Activated T-cell treated with anti-CD3 and anti-CD28 coated beads, Interleukin-2, amount 50 U/mL, for 24 hours (primary cell): ENCODE data around the gene NKTR.
"Not testable (repeated sequence)": the region's sequence is repeated elsewhere in the genome, so short reads cannot be mapped to it uniquely, and the experiment has no call there.

Experiments
- DNase-seq: peaks from one replicate; pipeline ENCODE4 v3.0.0-alpha.2; 2020
- H3K27ac Mint-ChIP-seq: 2 replicates; pipeline ENCODE4 v1.8.0; 2020; ENCODE audit warnings: mild to moderate bottlenecking, mixed read lengths
- H3K27me3 Mint-ChIP-seq: 2 replicates; pipeline ENCODE4 v1.8.0; 2020; ENCODE audit warnings: mixed read lengths
- H3K36me3 Mint-ChIP-seq: 2 replicates; pipeline ENCODE4 v1.8.0; 2020; ENCODE audit warnings: low read depth, mixed read lengths
- H3K4me1 Mint-ChIP-seq: 2 replicates; pipeline ENCODE4 v1.8.0; 2020; ENCODE audit warnings: low read depth, mixed read lengths
- H3K4me3 Mint-ChIP-seq: 2 replicates; pipeline ENCODE4 v1.8.0; 2020; ENCODE audit warnings: mild to moderate bottlenecking, moderate library complexity, mixed read lengths
- H3K9me3 Mint-ChIP-seq: 2 replicates; pipeline ENCODE4 v1.8.0; 2020; ENCODE audit warnings: mixed read lengths

Gene NKTR

DNA sequence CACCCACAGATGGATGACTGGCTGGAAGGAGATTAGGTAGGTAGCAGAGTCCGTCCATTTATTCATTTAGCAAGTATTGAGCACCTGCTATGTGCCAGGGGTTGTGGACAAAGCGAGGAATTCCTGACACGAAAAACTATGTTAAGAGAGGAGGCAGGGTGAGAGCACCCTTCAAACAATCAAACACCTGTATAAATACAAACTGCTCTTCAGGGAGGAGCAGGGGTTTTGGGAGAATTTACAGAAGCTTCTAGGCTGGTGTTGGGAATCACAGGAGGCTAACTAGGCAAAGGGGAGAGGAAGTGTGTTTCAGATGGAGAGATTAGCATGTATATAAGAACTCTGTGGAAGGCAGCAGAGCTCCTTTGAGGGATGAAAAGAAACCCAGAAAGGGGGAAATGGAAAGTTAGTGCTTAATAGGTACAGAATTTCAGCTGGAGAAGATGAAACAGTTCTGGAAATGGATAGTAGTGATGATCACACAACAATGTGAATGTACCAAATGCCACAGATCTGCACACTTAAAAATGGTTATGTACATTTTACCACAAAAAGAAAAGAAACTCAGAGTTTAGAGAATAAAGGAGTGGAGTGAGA is 17.9 kb upstream of the NKTR start:
- Mint-ChIP-seq H3K9me3 (no peaks in the 10 kb centered on the region), H3K4me3 (peak overlapping the region; percentile 86), H3K27me3 (no peaks in the 10 kb centered on the region), H3K27ac (peak overlapping the region; percentile 97), H3K4me1 (peaks cover 39% of the 10 kb centered on the region), H3K36me3 (peaks cover 31% of the 10 kb centered on the region)
- DNase-seq: no peak

DNA sequence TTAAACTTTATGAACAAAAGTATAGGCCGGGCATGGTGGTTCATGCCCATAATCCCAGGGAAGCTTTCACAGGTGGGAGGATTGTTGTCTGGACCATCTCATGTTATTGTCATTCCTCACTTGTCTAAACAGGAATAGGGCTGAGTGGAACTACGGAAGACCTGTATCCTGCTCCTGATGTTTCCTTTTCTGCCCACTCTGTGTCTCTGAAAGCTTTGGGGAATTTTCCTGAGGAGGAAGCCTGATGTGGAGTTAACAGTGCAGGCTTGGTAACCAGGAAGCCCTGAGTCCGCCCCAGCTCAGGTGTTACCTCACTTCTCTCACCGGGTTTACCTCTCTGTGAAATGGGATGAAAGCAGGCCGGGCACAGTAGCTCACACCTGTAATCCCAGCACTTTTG is 11.9 kb upstream of the NKTR start:
- Mint-ChIP-seq H3K9me3 (no peaks in the 10 kb centered on the region), H3K27ac (no peak overlapping the region), H3K27me3 (no peaks in the 10 kb centered on the region), H3K36me3 (peaks cover 29% of the 10 kb centered on the region), H3K4me3 (no peak overlapping the region), H3K4me1 (peaks cover 30% of the 10 kb centered on the region)
- DNase-seq: no peak

DNA sequence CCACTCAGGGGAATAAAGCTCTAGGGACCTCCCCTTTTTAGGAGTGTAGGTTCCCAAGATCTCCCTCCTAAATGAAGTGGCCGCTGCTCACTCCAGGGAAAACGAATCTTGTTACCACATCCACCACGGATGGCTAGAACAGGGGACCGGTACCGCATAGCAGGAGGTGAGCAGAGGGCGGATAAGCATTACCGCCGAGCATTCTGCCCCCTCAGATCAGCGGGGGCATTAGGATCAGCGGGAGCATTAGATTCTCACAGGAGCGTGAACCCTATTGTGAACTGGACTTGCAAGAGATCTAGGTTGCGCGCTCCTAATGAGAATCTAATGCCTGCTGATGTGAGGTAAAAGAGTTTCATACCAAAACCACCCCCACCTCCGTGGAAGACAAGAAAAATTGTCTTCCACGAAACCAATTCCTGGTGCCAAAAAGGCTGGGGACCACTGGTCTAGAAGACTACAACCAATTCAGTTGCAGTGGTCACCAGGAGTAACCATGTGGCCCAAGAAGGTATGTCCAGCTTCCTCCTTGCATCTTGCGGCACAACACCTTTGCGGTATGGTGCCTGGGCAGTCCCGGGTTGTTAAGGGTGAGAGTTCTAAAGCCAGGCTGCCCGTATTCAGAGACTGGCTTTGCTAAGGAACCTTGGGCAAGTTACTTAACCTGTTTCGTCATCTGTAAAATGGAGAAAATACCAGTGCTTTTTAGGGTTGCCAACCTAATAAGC is 10.9 kb upstream of the NKTR start:
- Mint-ChIP-seq H3K4me1 (peaks cover 38% of the 10 kb centered on the region), H3K4me3 (peak overlapping the region; percentile 90), H3K27me3 (no peaks in the 10 kb centered on the region), H3K36me3 (peaks cover 39% of the 10 kb centered on the region), H3K9me3 (no peaks in the 10 kb centered on the region), H3K27ac (no peak overlapping the region)
- DNase-seq: no peak

DNA sequence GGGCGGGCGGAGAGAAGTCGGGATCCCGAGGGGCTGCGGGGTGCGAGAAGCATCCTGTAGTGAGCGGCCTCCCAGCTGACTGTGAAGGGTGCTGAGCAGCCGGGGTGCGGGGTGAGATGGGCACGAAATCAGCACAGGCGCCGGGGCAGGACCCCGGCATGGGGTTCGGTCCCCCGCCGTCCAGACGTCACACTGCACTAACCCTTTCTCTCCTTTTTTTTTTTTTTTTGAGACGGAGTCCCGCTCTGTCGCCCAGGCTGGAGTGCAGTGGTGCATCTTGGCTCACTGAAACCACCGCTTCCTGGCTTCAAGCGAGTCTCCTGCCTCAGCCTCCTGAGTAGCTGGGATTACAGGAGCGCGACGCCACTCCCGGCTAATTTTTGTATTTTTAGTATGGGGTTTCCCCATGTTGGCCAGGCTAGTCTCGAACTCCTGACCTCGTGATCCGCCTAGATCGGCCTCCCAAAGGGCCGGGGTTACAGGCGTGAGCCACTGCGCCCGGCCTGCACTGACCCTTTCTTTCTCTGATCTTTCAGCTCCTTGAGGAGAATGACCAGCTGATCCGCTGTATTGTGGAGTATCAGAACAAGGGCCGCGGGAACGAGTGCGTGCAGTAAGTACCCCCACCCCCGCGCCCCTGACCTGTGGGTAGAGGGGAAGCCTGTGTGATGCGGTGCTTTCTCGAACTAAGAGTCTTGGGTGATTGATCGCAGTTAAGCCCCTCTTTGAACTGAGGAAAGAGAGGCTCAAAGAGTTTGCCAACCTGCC is 9.3 kb upstream of the NKTR start:
- no peaks in the 10 kb centered on the region for H3K9me3 Mint-ChIP-seq
- peak overlapping the region; percentile 98 for H3K27ac Mint-ChIP-seq
- DNase-seq: peak; percentile 46
- H3K27me3 Mint-ChIP-seq: no peaks in the 10 kb centered on the region
- peaks cover 54% of the 10 kb centered on the region for H3K36me3 Mint-ChIP-seq
- peak overlapping the region; percentile 90 for H3K4me3 Mint-ChIP-seq
- peaks cover 41% of the 10 kb centered on the region for H3K4me1 Mint-ChIP-seq

DNA sequence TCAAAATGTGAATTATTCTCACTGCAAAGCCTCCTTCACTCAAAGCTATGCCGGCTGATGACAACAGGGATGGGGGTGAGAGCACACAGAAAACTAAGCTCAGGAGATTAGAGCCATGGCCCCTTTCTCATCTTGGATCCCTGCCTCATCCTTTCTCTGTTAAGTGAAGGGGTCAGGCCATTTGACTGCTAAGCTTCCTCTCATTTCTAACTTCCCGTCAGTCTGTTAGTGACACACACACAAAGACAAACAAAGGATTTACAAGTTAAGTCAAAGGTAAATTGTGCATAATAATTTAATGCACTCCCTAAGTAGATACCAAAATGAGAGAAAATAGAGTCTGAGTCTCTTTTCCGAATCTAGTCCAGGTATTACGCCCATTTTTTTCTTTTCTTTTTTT is 8.7 kb upstream of the NKTR start:
- Mint-ChIP-seq H3K4me3 (peak overlapping the region; percentile 90), H3K9me3 (no peaks in the 10 kb centered on the region), H3K27me3 (no peaks in the 10 kb centered on the region), H3K27ac (peak overlapping the region; percentile 98), H3K4me1 (peaks cover 41% of the 10 kb centered on the region), H3K36me3 (peaks cover 61% of the 10 kb centered on the region)
- DNase-seq: no peak

DNA sequence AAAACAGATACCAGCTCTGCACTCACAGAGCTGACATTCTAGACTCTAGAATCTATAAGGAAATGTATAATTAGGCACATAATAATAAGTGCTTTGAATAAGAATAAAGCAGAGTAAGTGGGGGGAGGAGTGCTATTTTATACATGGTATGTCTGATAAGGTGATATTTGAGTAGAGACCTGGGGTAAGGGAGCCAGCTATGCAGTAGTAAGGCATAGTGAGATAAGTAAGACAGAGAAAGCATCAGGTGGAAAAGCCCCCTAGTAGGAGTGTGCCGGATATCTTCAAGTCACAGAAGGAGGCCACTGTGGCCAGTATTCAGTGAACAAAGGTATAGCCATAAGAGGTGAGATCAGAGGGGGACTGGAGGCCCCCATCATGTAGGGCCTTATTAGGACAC is 6.9 kb upstream of the NKTR start:
- peaks cover 73% of the 10 kb centered on the region for H3K36me3 Mint-ChIP-seq
- DNase-seq: no peak
- peak overlapping the region; percentile 27 for H3K27ac Mint-ChIP-seq
- H3K9me3 Mint-ChIP-seq: no peaks in the 10 kb centered on the region
- no peak overlapping the region for H3K4me3 Mint-ChIP-seq
- peaks cover 45% of the 10 kb centered on the region for H3K4me1 Mint-ChIP-seq
- H3K27me3 Mint-ChIP-seq: no peaks in the 10 kb centered on the region

DNA sequence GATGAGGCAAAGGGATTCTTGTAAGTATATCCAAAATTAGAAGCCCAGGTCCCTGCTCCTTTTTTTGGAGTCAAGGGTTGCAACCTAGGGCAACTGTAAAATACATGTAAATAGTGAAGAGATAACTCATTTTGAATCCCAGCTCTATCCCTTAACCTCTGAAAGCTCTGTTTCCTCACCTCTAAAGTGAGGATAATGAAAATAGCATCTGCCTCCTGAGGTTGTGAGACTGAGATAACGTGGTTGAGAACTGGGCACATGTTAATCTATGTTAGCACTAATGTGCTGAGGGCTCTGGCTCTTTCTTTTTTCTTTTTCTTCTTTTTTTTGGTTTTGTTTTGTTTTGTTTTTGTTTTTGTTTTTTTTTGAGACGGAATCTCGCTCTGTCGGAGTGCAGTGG is 4.8 kb upstream of the NKTR start:
- Mint-ChIP-seq H3K27ac (no peak overlapping the region), H3K4me3 (no peak overlapping the region), H3K4me1 (peaks cover 45% of the 10 kb centered on the region), H3K36me3 (peaks cover 76% of the 10 kb centered on the region), H3K9me3 (no peaks in the 10 kb centered on the region), H3K27me3 (no peaks in the 10 kb centered on the region)
- no peak for DNase-seq

DNA sequence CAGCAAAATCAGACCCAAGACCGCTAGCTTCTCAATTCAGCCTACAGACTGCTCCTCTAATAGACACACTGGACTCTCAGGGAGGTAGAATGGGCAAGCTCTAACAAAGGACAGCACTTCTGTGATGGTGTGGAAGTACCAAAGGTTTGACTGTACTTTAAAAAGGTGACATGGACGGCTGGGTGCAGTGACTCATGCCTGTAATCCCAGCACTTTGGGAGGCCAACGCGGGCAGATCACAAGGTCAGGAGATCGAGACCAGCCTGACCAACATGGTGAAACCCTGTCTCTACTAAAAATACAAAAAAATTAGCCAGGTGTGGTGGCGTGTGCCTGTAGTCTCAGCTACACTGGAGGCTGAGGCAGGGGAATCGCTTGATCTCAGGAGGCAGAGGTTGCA is 3.4 kb upstream of the NKTR start:
- not testable (repeated sequence) for H3K9me3 Mint-ChIP-seq, H3K27me3 Mint-ChIP-seq, DNase-seq, H3K4me3 Mint-ChIP-seq, H3K27ac Mint-ChIP-seq
- Mint-ChIP-seq H3K36me3 (peaks cover 73% of the 10 kb centered on the region), H3K4me1 (peaks cover 42% of the 10 kb centered on the region)

DNA sequence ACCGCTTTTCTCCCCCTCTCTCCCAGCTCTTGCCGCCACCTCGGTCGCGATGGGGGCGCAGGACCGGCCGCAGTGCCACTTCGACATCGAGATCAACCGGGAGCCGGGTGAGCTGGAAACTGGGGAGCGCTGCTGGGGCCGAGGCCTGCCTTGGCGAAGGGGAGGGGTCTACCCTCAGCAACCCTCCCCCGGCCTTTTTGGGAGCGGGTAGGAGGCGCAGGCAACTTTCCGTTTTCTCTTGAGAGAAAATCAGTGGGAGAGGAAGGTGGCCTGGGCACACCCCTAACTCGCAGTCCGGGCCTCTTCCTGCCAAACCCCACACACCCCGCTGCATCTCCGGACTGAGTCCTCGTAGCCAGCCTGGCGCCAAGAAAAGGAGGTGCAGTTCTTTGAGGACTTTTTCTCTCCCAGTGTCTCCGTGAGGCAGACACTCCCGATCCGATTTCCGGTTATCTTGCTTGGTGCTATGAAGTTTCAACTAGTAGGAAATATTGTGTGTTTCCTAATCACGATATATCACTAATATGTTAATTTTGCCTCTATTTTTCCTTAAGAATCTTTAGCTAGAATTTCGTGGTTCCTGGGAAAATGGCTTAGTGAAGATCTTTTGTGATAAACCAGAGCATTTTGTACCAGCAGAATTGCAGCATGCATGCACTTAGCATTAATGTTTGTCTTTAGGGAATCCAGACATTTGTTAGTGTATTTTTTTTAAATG is 631 bp downstream of the NKTR start:
- H3K4me1 Mint-ChIP-seq: peaks cover 47% of the 10 kb centered on the region
- H3K36me3 Mint-ChIP-seq: peaks cover 69% of the 10 kb centered on the region
- H3K4me3 Mint-ChIP-seq: peak overlapping the region; percentile 86
- peak overlapping the region; percentile 98 for H3K27ac Mint-ChIP-seq
- peaks cover 2% of the 10 kb centered on the region for H3K9me3 Mint-ChIP-seq
- no peaks in the 10 kb centered on the region for H3K27me3 Mint-ChIP-seq
- DNase-seq: no peak

DNA sequence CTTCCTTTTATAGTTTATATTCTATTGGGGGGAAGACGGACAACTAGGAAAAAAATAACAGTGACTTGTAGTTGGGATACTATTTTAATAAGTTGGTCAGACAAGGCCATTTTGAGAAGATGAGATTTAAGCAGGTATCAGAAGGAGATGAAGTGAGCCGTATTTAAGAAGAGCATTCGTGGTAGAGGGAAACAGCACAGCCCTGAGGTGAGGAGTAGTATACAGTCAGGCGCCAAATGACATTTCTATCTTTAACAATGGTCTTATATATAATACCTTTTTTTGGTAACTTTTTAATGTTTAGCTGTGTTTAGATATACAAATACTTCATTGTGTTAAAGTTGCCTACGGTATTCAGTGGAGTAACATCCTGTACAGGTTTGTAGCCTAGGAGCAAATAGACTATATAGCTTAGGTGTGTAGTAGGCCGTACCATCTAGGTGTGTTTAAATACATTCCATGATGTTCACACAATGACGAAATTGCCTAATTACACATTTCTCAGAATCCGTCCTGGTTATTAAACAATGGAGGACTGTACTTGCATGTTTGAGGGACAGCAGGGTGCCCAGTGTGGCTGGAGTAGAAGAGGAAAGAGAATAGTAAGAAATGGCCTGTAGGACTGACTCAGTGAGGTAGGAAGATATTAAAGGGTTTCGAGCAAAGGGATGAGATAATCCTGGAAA is 1.6 kb downstream of the NKTR start:
- H3K9me3 Mint-ChIP-seq: peaks cover 2% of the 10 kb centered on the region

DNA sequence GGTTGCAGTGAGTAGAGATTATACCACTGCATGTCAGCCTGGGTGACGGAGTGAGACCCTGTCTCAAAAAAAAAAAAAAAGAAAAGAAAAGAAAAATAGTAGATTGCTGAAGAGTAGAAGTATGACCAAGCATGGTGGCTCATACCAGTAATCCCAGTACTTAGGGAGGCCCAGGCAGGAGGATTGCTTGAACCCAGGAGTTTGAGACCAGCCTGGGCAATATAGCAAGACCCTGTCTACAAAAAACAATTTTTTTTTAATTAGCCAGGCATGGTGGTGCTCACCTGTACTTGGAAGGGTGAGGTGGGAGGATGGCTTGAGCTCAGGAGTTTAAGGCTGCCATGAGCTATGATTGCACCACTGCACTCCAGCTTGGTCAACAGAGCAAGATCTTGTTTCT is 2.5 kb downstream of the NKTR start:
- no peak for DNase-seq
- Mint-ChIP-seq H3K4me1 (peaks cover 58% of the 10 kb centered on the region), H3K9me3 (peaks cover 2% of the 10 kb centered on the region), H3K36me3 (peaks cover 64% of the 10 kb centered on the region), H3K27ac (no peak overlapping the region), H3K4me3 (no peak overlapping the region), H3K27me3 (no peaks in the 10 kb centered on the region)

More for the DNA sequence above, 1.6 kb downstream of the NKTR start:
- no peaks in the 10 kb centered on the region for H3K27me3 Mint-ChIP-seq
- peaks cover 52% of the 10 kb centered on the region for H3K4me1 Mint-ChIP-seq
- peak overlapping the region; percentile 86 for H3K4me3 Mint-ChIP-seq
- no peak for DNase-seq
- H3K27ac Mint-ChIP-seq: peak overlapping the region; percentile 98
- peaks cover 65% of the 10 kb centered on the region for H3K36me3 Mint-ChIP-seq

DNA sequence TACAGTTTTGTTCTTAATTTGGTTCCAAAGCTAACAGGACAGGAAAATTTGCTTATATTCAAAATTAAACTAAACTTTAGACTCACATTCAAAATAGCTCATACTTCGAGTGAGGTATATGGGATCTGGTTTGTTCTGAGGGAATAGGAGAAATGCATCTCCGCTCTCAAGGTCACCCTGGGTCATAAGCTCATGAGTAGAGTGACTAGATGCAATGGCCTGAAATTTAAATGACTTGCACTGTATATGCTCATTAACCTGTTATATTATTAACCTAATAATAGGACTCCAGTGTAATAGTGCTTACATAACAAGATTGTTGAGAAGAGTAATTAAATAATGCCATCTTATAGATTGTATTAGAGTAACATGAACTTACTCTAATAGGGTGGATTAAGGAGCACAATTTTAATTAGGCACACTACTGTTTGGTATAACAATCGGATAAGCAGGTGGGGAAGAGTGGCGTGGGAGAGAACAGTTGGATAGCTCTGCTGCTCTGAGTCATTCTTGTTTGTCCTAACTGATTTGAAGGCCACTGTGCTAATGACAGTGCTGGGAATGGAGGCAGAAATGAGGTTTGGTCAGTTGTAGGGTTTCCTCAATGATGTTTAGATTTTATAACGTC is 5.2 kb downstream of the NKTR start:
- peaks cover 66% of the 10 kb centered on the region for H3K4me1 Mint-ChIP-seq
- no peak overlapping the region for H3K27ac Mint-ChIP-seq
- H3K9me3 Mint-ChIP-seq: peaks cover 2% of the 10 kb centered on the region
- H3K27me3 Mint-ChIP-seq: no peaks in the 10 kb centered on the region
- H3K36me3 Mint-ChIP-seq: peaks cover 81% of the 10 kb centered on the region
- DNase-seq: no peak
- H3K4me3 Mint-ChIP-seq: no peak overlapping the region

DNA sequence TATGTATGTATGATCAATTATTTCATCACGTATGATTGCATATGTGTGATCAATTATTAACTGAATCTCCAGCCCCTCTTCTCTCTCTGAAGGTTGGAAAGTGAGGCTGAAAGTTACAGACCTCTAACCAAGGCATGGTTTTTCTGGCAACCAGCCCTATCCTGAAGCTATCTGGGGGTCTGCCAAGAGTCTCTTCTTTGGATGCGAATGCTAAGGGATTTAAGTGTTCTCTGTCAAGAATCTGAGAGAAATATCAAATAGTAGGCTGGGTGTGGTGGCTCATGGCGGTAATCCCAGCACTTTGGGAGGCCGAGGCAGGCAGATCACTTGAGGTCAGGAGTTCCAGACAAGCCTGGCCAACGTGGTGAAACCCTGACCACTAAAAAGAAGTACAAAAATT is 8.1 kb downstream of the NKTR start:
- Mint-ChIP-seq H3K36me3 (peaks cover 78% of the 10 kb centered on the region), H3K4me1 (peaks cover 74% of the 10 kb centered on the region), H3K4me3 (no peak overlapping the region), H3K9me3 (peaks cover 2% of the 10 kb centered on the region), H3K27ac (peak overlapping the region; percentile 24), H3K27me3 (no peaks in the 10 kb centered on the region)
- DNase-seq: no peak

DNA sequence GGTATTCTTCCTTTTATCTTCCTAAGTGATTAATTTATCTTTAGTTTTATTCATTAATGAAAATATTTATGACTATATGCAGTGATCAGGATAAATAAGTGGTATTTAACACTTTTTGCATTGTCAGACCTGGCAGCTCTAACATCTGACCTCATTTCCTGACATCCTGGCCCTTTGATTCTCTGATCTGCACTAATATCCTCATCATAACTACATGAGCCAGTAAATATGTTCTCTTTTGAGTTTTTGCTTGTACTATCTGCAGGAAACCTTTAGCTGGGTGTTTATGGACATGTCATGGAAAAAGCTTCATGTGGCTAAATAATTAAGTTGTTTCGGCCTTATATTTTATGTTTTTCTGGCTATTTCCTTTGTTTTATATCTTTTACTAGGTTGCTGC is 10.5 kb downstream of the NKTR start:
- Mint-ChIP-seq H3K9me3 (no peaks in the 10 kb centered on the region), H3K27ac (peak overlapping the region; percentile 67), H3K4me1 (peaks cover 70% of the 10 kb centered on the region), H3K36me3 (peaks cover 68% of the 10 kb centered on the region), H3K27me3 (no peaks in the 10 kb centered on the region), H3K4me3 (no peak overlapping the region)
- DNase-seq: no peak
